Measurements from ENCODE around the gene TSHZ1.
"Not testable (repeated sequence)": the region's sequence is repeated elsewhere in the genome, so short reads cannot be mapped to it uniquely, and the experiment has no call there.

Gene TSHZ1

GRCh38 chr18:75185460-75185859 lies 25.1 kb upstream of the TSHZ1 start:
- no peak for DNase-seq

GRCh38 chr18:75187702-75188101 lies 22.9 kb upstream of the TSHZ1 start:
- not testable (repeated sequence) for DNase-seq

GRCh38 chr18:75189696-75190095 lies 20.9 kb upstream of the TSHZ1 start:
- DNase-seq: no peak

GRCh38 chr18:75192899-75193298 lies 17.7 kb upstream of the TSHZ1 start:
- DNase-seq: no peak

GRCh38 chr18:75198036-75198435 lies 12.6 kb upstream of the TSHZ1 start:
- DNase-seq: no peak

- no peak for DNase-seq
Observed at GRCh38 chr18:75199327-75199726, 11.3 kb upstream of the TSHZ1 start.

- no peak for DNase-seq
Observed at GRCh38 chr18:75200071-75200470, 10.5 kb upstream of the TSHZ1 start.

GRCh38 chr18:75200605-75201280 lies 9.9 kb upstream of the TSHZ1 start:
- no peak for DNase-seq

GRCh38 chr18:75201282-75202270 lies 9.0 kb upstream of the TSHZ1 start:
- DNase-seq: no peak

- no peak for DNase-seq
Observed at GRCh38 chr18:75202696-75203365, 7.8 kb upstream of the TSHZ1 start.

GRCh38 chr18:75203416-75204268 lies 7.0 kb upstream of the TSHZ1 start:
- no peak for DNase-seq

- DNase-seq: no peak
Observed at GRCh38 chr18:75204269-75204731, 6.3 kb upstream of the TSHZ1 start.

- DNase-seq: no peak
Observed at GRCh38 chr18:75204732-75205513, 5.7 kb upstream of the TSHZ1 start.

GRCh38 chr18:75205514-75206132 lies 5.0 kb upstream of the TSHZ1 start:
- no peak for DNase-seq

GRCh38 chr18:75206452-75207309 lies 3.9 kb upstream of the TSHZ1 start:
- DNase-seq: no peak

GRCh38 chr18:75207310-75208154 lies 3.1 kb upstream of the TSHZ1 start:
- no peak for DNase-seq

- no peak for DNase-seq
Observed at GRCh38 chr18:75208155-75208835, 2.3 kb upstream of the TSHZ1 start.

GRCh38 chr18:75208836-75209128 lies 1.8 kb upstream of the TSHZ1 start:
- no peak for DNase-seq
